SK-N-SH (cell line): Measurements from ENCODE around the gene PSMB4. TPM values are rescaled to one million over a fixed set of nuclear protein-coding genes. Genes with fewer than 3 reads are reported as not detected.
"Not testable (repeated sequence)": the region's sequence is repeated elsewhere in the genome, so short reads cannot be mapped to it uniquely, and the experiment has no call there.

Experiments
- CTCF ChIA-PET: fragments of 300-600, 350-600 bp; formaldehyde crosslinking; extraction: SDS; loops from one replicate; lab custom pipeline; 2021; lab: Yijun Ruan, JAX
- POLR2A ChIA-PET: fragments of 350-600 bp; sonication (Branson Sonifier 250); formaldehyde crosslinking; extraction: SDS; loops from one replicate; lab custom pipeline; 2020; ENCODE audit warnings: antibody characterized with exemption, inconsistent platforms; lab: Yijun Ruan, JAX
- DNase-seq: peaks from one replicate; pipeline ENCODE4 v3.0.0; 2012
- H2AFZ ChIP-seq: fragments of 200-600 bp; sonication (generic); 2 replicates; pipeline ENCODE4 v1.8.1; 2016; ENCODE audit warnings: antibody characterized with exemption, mild to moderate bottlenecking, low read depth
- H3F3A ChIP-seq: fragments of 200-600 bp; sonication (generic); replicated peaks from 2 replicates; pipeline ENCODE3; 2016; ENCODE audit warnings: antibody characterized with exemption, mild to moderate bottlenecking; ENCODE audit not compliant: insufficient read depth
- H3K27ac ChIP-seq, 2 experiments: fragments of 200-500 bp in 1 of 2; fragments of 200-600 bp in 1 of 2; sonication (Bioruptor generic) in 1 of 2; sonication (generic), shearing (Covaris generic) in 1 of 2; 2 replicates each; pipeline versions ENCODE4 v1.5.1 to v1.6.1; 2014 to 2016; ENCODE audit warnings: low read depth in 2 of 2, inconsistent platforms in 1 of 2, low read length in 1 of 2, mild to moderate bottlenecking in 1 of 2, mixed read lengths in 1 of 2
- H3K27me3 ChIP-seq: fragments of 200-600 bp; sonication (generic), shearing (Covaris generic); 2 replicates; pipeline ENCODE4 v1.6.1; 2016; ENCODE audit warnings: mixed run types; ENCODE audit not compliant: insufficient read depth
- H3K36me3 ChIP-seq, 2 experiments: fragments of 200-500 bp in 1 of 2; fragments of 200-600 bp in 1 of 2; sonication (Bioruptor generic) in 1 of 2; sonication (generic) in 1 of 2; replicated peaks in 1 of 2; 2 replicates each; pipeline versions ENCODE3 to v1.5.1; 2014 to 2016; ENCODE audit warnings: low read length in 1 of 2, mild to moderate bottlenecking in 1 of 2; ENCODE audit not compliant: insufficient read depth in 2 of 2, control insufficient read depth in 1 of 2
- H3K4me1 ChIP-seq, 2 experiments: fragments of 200-500 bp in 1 of 2; fragments of 200-600 bp in 1 of 2; sonication (Bioruptor generic) in 1 of 2; sonication (generic), shearing (Covaris generic) in 1 of 2; 2 replicates each; pipeline versions ENCODE4 v1.5.1 to v1.6.1; 2014 to 2016; ENCODE audit warnings: low read depth in 1 of 2, low read length in 1 of 2, mixed run types in 1 of 2; ENCODE audit not compliant: insufficient read depth in 2 of 2, control insufficient read depth in 1 of 2
- H3K4me2 ChIP-seq: fragments of 200-600 bp; sonication (generic), shearing (Covaris generic); 2 replicates; pipeline ENCODE4 v1.6.1; 2017; ENCODE audit warnings: mixed run types
- H3K4me3 ChIP-seq, 2 experiments: fragments of 200-500 bp in 1 of 2; fragments of 200-600 bp in 1 of 2; sonication (Bioruptor generic) in 1 of 2; sonication (generic), shearing (Covaris generic) in 1 of 2; 2 replicates each; pipeline versions ENCODE4 v1.5.1 to v1.8.1; 2014 to 2016; ENCODE audit warnings: low read depth in 2 of 2, inconsistent platforms in 1 of 2, low read length in 1 of 2, mild to moderate bottlenecking in 1 of 2, mixed read lengths in 1 of 2, moderate library complexity in 1 of 2
- H3K79me2 ChIP-seq: fragments of 200-600 bp; sonication (generic); 2 replicates; pipeline ENCODE4 v1.8.1; 2017; ENCODE audit warnings: mild to moderate bottlenecking; ENCODE audit not compliant: insufficient read depth
- H3K9ac ChIP-seq: fragments of 200-600 bp; sonication (generic); 2 replicates; pipeline ENCODE4 v1.6.1; 2017; ENCODE audit warnings: mixed run types
- H3K9me2 ChIP-seq: fragments of 200-600 bp; sonication (generic); 2 replicates; pipeline ENCODE4 v1.6.1; 2017; ENCODE audit warnings: mixed run types
- H3K9me3 ChIP-seq: fragments of 200-600 bp; sonication (generic); 2 replicates; pipeline ENCODE4 v1.6.1; 2017; ENCODE audit warnings: mixed run types, mild to moderate bottlenecking, moderate library complexity
- H4K20me1 ChIP-seq: fragments of 200-600 bp; sonication (generic); 2 replicates; pipeline ENCODE4 v1.6.1; 2017; ENCODE audit warnings: mild to moderate bottlenecking, mixed run types; ENCODE audit not compliant: insufficient read depth
- ELF1 ChIP-seq: IDR thresholded peaks from 2 replicates; pipeline ENCODE4 v1.4.0; 2012
- EP300 ChIP-seq, 2 experiments: IDR thresholded peaks; 2 replicates each; pipeline versions ENCODE4 v1.4.0 to v1.6.1; 2012; ENCODE audit warnings: borderline replicate concordance in 1 of 2, low read depth in 1 of 2, low read length in 1 of 2
- EZH2phosphoT487 ChIP-seq: fragments of 200-600 bp; sonication (generic); IDR thresholded peaks from 2 replicates; pipeline ENCODE4 v1.6.1; 2017; ENCODE audit warnings: low read depth, mixed run types, mild to moderate bottlenecking, antibody characterized with exemption, moderate library complexity, borderline replicate concordance
- FOSL2 ChIP-seq: IDR thresholded peaks from 2 replicates; pipeline ENCODE4 v1.4.0; 2012; ENCODE audit warnings: low read depth, mild to moderate bottlenecking, moderate library complexity, borderline replicate concordance
- FOXJ3 ChIP-seq: sonication (generic); formaldehyde crosslinking; IDR thresholded peaks from 2 replicates; pipeline ENCODE4 v1.5.1; 2020; ENCODE audit warnings: mild to moderate bottlenecking, missing genetic modification reagents
- GABPA ChIP-seq: IDR thresholded peaks from 2 replicates; pipeline ENCODE4 v1.4.0; 2012; ENCODE audit warnings: low read depth, mild to moderate bottlenecking
- GATA2 ChIP-seq: sonication (generic); formaldehyde crosslinking; IDR thresholded peaks from 2 replicates; pipeline ENCODE4 v1.5.0; 2020; ENCODE audit warnings: mild to moderate bottlenecking, missing genetic modification reagents
- RAD21 ChIP-seq: IDR thresholded peaks from 2 replicates; pipeline ENCODE4 v1.6.1; 2012; ENCODE audit warnings: mild to moderate bottlenecking, low read length
- RCOR1 ChIP-seq: fragments of 150-350 bp; IDR thresholded peaks from 2 replicates; pipeline ENCODE4 v1.6.1; 2017; ENCODE audit warnings: antibody characterized with exemption, low read length
- SMC3 ChIP-seq: IDR thresholded peaks from 2 replicates; pipeline ENCODE4 v1.6.1; 2012; ENCODE audit warnings: low read depth, low read length, improper control_type of control experiment
- TEAD4 ChIP-seq: IDR thresholded peaks from 2 replicates; pipeline ENCODE4 v1.4.0; 2012; ENCODE audit warnings: mild to moderate bottlenecking, borderline replicate concordance; ENCODE audit not compliant: insufficient read depth
- YY1 ChIP-seq: IDR thresholded peaks from 2 replicates; pipeline ENCODE4 v1.4.0; 2012; ENCODE audit warnings: low read depth, mild to moderate bottlenecking
- WGBS: methylation state at CpG from one replicate; pipeline ENCODE4 v1.1.6; 2017; ENCODE audit warnings: low lambda C conversion rate; 5-methylcytosine and 5-hydroxymethylcytosine counted together
- polyA plus RNA-seq, 3 experiments: library from polyadenylated mRNA; depleted of rRNA; stranded (reverse); fragments of >200 nt; gene quantifications; 2 replicates each; pipeline ENCODE4 v1.2.3, GENCODE V29; 2012
- TF ChIP-seq, protein P1 (sequence below): fragments of 150-350 bp; IDR thresholded peaks from 2 replicates; pipeline ENCODE4 v1.6.1; 2017; ENCODE audit warnings: antibody characterized with exemption, low read length, low read depth, borderline replicate concordance
- TF ChIP-seq, protein P2 (sequence below): fragments of 200-600 bp; sonication (generic); IDR thresholded peaks from 2 replicates; pipeline ENCODE4 v1.6.1; 2017; ENCODE audit warnings: antibody characterized with exemption, mild to moderate bottlenecking, moderate library complexity

PSMB4 gene
- polyA plus RNA-seq, 1 of the 3 experiments (the other 2 are of a cell fraction) = 716 TPM

DNA sequence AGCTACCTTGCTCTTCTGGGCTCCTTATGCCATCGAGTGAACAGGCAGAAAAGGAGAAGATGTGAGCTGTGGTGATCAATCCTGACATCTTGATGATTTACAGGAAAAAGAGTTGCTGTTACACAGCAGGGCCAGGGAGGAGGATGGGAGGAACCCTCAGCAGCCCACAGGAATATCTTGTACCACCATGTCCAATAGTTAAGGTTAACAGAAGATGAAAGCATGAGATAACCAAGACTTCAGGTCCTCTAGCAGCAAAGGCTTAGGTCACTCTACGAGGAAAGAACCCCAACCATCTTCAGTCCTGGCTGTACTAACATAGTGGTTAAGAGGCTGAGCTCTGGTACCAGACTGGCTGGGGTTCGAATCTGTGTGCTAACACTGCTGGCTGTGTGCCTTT lies 14.8 kb upstream of the PSMB4 start:
- no peak for DNase-seq
- 52% methylated on average over 3 of the region's 3 CpGs for WGBS
- Histone ChIP-seq H3K79me2 (no peaks in the 10 kb centered on the region), H3K4me3 (no peak overlapping the region), H3K27ac (no peak overlapping the region), H3K4me1 (no peaks in the 10 kb centered on the region), H3K27me3 (no peaks in the 10 kb centered on the region; the same call in 1 of the 2 replicates), H4K20me1 (no peaks in the 10 kb centered on the region), H3F3A (no peaks in the 10 kb centered on the region), H2AFZ (no peak overlapping the region), H3K9me3 (no peaks in the 10 kb centered on the region), H3K9ac (no peak overlapping the region), H3K36me3 (no peaks in the 10 kb centered on the region), H3K9me2 (no peaks in the 10 kb centered on the region), H3K4me2 (no peak overlapping the region)
- ChIA-PET CTCF (interaction anchor here (0.9 to 1.8 kb wide), 3 partner anchors 19 to 83 kb away, joined by 3 to 6 read pairs (median 3); no protein-coding TSS in a partner anchor), POLR2A (interaction anchor here (1.3 kb wide), 1 partner anchor 11 kb away, joined by 3 read pairs; no protein-coding TSS in a partner anchor)
- TF ChIP-seq ELF1 (no peak), RCOR1 (no peak), YY1 (no peak), TEAD4 (no peak), GABPA (no peak), EP300 (IDR thresholded peaks at IDR 0.05; ENCODE audit: borderline replicate concordance in 1 of 2, low read depth in 1 of 2, low read length in 1 of 2) (no peak), GATA2 (CRISPR knock-in tag) (no peak), SMC3 (no peak)
- TF ChIP-seq, protein P1, sequence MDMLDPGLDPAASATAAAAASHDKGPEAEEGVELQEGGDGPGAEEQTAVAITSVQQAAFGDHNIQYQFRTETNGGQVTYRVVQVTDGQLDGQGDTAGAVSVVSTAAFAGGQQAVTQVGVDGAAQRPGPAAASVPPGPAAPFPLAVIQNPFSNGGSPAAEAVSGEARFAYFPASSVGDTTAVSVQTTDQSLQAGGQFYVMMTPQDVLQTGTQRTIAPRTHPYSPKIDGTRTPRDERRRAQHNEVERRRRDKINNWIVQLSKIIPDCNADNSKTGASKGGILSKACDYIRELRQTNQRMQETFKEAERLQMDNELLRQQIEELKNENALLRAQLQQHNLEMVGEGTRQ = no peak
- TF ChIP-seq, protein P2, sequence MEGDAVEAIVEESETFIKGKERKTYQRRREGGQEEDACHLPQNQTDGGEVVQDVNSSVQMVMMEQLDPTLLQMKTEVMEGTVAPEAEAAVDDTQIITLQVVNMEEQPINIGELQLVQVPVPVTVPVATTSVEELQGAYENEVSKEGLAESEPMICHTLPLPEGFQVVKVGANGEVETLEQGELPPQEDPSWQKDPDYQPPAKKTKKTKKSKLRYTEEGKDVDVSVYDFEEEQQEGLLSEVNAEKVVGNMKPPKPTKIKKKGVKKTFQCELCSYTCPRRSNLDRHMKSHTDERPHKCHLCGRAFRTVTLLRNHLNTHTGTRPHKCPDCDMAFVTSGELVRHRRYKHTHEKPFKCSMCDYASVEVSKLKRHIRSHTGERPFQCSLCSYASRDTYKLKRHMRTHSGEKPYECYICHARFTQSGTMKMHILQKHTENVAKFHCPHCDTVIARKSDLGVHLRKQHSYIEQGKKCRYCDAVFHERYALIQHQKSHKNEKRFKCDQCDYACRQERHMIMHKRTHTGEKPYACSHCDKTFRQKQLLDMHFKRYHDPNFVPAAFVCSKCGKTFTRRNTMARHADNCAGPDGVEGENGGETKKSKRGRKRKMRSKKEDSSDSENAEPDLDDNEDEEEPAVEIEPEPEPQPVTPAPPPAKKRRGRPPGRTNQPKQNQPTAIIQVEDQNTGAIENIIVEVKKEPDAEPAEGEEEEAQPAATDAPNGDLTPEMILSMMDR = no peak

DNA sequence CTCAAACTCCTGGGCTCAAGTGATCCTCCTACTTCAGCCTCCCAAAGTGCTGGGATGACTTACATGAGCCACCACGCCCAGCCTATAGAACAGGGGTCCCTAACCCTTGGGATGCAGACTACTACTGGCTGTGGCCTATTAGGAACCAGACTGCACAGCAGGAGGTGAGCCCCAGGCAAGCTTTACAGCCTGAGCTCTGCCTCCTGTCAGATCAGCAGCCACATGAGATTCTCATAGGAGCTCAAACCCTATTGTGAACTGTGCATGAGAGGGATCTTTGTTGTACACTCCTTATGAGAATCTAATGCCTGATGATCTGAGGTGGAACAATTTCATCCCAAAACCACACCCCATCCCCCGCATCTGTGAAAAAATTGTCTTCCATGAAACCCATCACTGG lies 13.4 kb upstream of the PSMB4 start:
- Histone ChIP-seq H3K27ac (no peak overlapping the region), H3K4me2 (no peak overlapping the region), H3K4me1 (no peaks in the 10 kb centered on the region), H3K36me3 (no peaks in the 10 kb centered on the region), H3K4me3 (no peak overlapping the region), H3K9ac (no peak overlapping the region)
- CTCF ChIA-PET = interaction anchor here (1.4 kb wide), 1 partner anchor 45 kb away, joined by 4 read pairs; no protein-coding TSS in a partner anchor
- TF ChIP-seq FOSL2 (no peak), FOXJ3 (CRISPR knock-in tag) (no peak), RAD21 (no peak), EZH2phosphoT487 (no peak)
- TF ChIP-seq, all 33 proteins: peak for 0
- Histone ChIP-seq H3K27me3 (no peaks in the 10 kb centered on the region), H3K9me2 (no peaks in the 10 kb centered on the region), H3K79me2 (no peaks in the 10 kb centered on the region), H2AFZ (no peak overlapping the region), H3K9me3 (no peaks in the 10 kb centered on the region), H4K20me1 (no peaks in the 10 kb centered on the region), H3F3A (no peaks in the 10 kb centered on the region)
- DNase-seq = no peak
- POLR2A ChIA-PET = no interaction called here
- WGBS = 28% methylated on average over 2 of the region's 2 CpGs

DNA sequence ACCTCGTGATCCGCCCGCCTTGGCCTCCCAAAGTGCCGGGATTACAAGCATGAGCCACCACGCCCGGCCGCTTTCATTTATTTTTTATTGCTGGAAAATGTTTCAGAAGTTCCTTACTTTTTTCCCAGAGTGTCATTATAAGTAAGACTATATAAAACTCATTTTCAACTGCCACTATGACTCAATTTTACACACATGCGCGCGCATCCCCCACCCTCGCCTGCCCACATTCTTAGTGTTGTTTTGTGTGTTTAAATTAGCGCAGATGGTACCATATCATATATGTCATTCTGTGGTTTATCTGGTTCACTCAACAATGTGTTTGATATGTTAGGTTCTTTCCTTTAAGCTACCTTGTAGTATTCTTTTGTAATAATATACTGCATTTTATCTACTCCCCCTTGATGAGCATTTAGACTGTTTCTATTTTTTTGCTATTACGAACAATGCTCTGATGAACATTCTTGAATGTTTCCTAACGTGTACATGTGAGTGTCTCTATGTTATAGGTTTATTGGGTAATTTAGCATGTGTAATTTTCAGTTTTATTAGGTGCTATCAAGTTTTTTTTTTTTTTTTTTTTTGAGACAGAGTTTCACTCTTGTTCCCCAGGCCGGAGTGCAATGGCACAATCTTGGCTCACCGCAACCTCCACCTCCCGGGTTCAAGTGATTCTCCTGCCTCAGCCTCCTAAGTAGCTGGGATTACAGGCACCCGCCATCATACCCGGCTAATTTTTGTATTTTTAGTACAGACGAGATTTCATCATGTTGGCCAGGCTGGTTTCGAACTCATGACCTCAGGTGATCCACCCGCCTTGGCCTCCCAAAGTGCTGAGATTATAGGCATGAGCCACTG lies 8.9 kb upstream of the PSMB4 start:
- POLR2A ChIA-PET, H3K4me2 ChIP-seq, H3K9ac ChIP-seq, H3K79me2 ChIP-seq, H3K9me3 ChIP-seq, H3F3A ChIP-seq, H3K4me3 ChIP-seq, H2AFZ ChIP-seq, H3K27ac ChIP-seq, H3K36me3 ChIP-seq, H3K27me3 ChIP-seq, H4K20me1 ChIP-seq, DNase-seq, H3K9me2 ChIP-seq, H3K4me1 ChIP-seq: not testable (repeated sequence)
- CTCF ChIA-PET = interaction anchor here (1.3 kb wide), 1 partner anchor 9 kb away, joined by 3 read pairs; no protein-coding TSS in a partner anchor
- 87% methylated on average over 22 of the region's 22 CpGs for WGBS
